ENCODE data around the gene ARF4.

GRCh38 chr3:57616233-57616632 is 19.1 kb upstream of the ARF4 start:
- TF ChIP-seq MYBL2 (CRISPR knock-in tag; IDR thresholded peaks at IDR 0.05): no peak
- TF ChIP-seq, protein P1, sequence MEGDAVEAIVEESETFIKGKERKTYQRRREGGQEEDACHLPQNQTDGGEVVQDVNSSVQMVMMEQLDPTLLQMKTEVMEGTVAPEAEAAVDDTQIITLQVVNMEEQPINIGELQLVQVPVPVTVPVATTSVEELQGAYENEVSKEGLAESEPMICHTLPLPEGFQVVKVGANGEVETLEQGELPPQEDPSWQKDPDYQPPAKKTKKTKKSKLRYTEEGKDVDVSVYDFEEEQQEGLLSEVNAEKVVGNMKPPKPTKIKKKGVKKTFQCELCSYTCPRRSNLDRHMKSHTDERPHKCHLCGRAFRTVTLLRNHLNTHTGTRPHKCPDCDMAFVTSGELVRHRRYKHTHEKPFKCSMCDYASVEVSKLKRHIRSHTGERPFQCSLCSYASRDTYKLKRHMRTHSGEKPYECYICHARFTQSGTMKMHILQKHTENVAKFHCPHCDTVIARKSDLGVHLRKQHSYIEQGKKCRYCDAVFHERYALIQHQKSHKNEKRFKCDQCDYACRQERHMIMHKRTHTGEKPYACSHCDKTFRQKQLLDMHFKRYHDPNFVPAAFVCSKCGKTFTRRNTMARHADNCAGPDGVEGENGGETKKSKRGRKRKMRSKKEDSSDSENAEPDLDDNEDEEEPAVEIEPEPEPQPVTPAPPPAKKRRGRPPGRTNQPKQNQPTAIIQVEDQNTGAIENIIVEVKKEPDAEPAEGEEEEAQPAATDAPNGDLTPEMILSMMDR (IDR thresholded peaks at IDR 0.05): no peak
- no peak for TF ChIP-seq SMAD3 (CRISPR knock-in tag; IDR thresholded peaks at IDR 0.05; ENCODE audit: borderline replicate concordance)
- TF ChIP-seq, protein P2, sequence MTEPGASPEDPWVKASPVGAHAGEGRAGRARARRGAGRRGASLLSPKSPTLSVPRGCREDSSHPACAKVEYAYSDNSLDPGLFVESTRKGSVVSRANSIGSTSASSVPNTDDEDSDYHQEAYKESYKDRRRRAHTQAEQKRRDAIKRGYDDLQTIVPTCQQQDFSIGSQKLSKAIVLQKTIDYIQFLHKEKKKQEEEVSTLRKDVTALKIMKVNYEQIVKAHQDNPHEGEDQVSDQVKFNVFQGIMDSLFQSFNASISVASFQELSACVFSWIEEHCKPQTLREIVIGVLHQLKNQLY (CRISPR knock-in tag; IDR thresholded peaks at IDR 0.05): no peak
- TF ChIP-seq USF2 (CRISPR knock-in tag; IDR thresholded peaks at IDR 0.05): no peak
- no peak for TF ChIP-seq CREB1 (CRISPR knock-in tag; IDR thresholded peaks at IDR 0.05)
- no peak for TF ChIP-seq EMX1 (CRISPR knock-in tag; IDR thresholded peaks at IDR 0.05)
- TF ChIP-seq NR3C1 (CRISPR knock-in tag; conservative IDR thresholded peaks at IDR 0.05; ENCODE audit: low read depth): no peak
- no peak for TF ChIP-seq NFYB (CRISPR knock-in tag; conservative IDR thresholded peaks at IDR 0.05; ENCODE audit: low read depth)

All from WTC11 (cell line).